Measurements from ENCODE around the gene ASS1.
"Not testable (repeated sequence)": the region's sequence is repeated elsewhere in the genome, so short reads cannot be mapped to it uniquely, and the experiment has no call there.

The ASS1 gene

GRCh38 chr9:130432362-130432761, 12.4 kb upstream of the ASS1 start:
- no peak for DNase-seq (ENCODE audit: insufficient read length, low spot score)
- TF ChIP-seq POU2F2 (IDR thresholded peaks at IDR 0.05; ENCODE audit: low read depth, low read length) (no peak), PAX5 (IDR thresholded peaks at IDR 0.05; ENCODE audit: insufficient read depth, low read length, severe bottlenecking) (no peak), SPI1 (IDR thresholded peaks at IDR 0.05; ENCODE audit: low read depth, low read length) (no peak), TAF1 (IDR thresholded peaks at IDR 0.05; ENCODE audit: low read depth, low read length) (no peak), POLR2AphosphoS5 (IDR thresholded peaks at IDR 0.05; ENCODE audit: low read depth, low read length) (no peak)
- no peak for FAIRE-seq

- TF ChIP-seq POLR2AphosphoS5 (IDR thresholded peaks at IDR 0.05; ENCODE audit: low read depth, low read length) (no peak), POU2F2 (IDR thresholded peaks at IDR 0.05; ENCODE audit: low read depth, low read length) (no peak), SPI1 (IDR thresholded peaks at IDR 0.05; ENCODE audit: low read depth, low read length) (no peak), POLR2A (IDR thresholded peaks at IDR 0.05; ENCODE audit: low read depth, low read length) (no peak), PAX5 (IDR thresholded peaks at IDR 0.05; ENCODE audit: insufficient read depth, low read length, severe bottlenecking) (no peak), TAF1 (IDR thresholded peaks at IDR 0.05; ENCODE audit: low read depth, low read length) (no peak)
- no peak for FAIRE-seq
- DNase-seq (ENCODE audit: insufficient read length, low spot score) = no peak
These were observed 12.0 kb upstream of the ASS1 start for GRCh38 chr9:130432796-130433167.

- TF ChIP-seq POLR2AphosphoS5 (IDR thresholded peaks at IDR 0.05; ENCODE audit: low read depth, low read length) (no peak), POU2F2 (IDR thresholded peaks at IDR 0.05; ENCODE audit: low read depth, low read length) (no peak), TAF1 (IDR thresholded peaks at IDR 0.05; ENCODE audit: low read depth, low read length) (no peak), PAX5 (IDR thresholded peaks at IDR 0.05; ENCODE audit: insufficient read depth, low read length, severe bottlenecking) (no peak), SPI1 (IDR thresholded peaks at IDR 0.05; ENCODE audit: low read depth, low read length) (no peak), POLR2A (IDR thresholded peaks at IDR 0.05; ENCODE audit: low read depth, low read length) (no peak)
- FAIRE-seq (no peak), DNase-seq (ENCODE audit: insufficient read length, low spot score) (peak; percentile 71)
These were observed 11.4 kb upstream of the ASS1 start for GRCh38 chr9:130433168-130433946.

- TF ChIP-seq POU2F2 (IDR thresholded peaks at IDR 0.05; ENCODE audit: low read depth, low read length) = no peak
- TF ChIP-seq TAF1 (IDR thresholded peaks at IDR 0.05; ENCODE audit: low read depth, low read length) = no peak
- no peak for TF ChIP-seq POLR2A (IDR thresholded peaks at IDR 0.05; ENCODE audit: low read depth, low read length)
- no peak for TF ChIP-seq POLR2AphosphoS5 (IDR thresholded peaks at IDR 0.05; ENCODE audit: low read depth, low read length)
- no peak for TF ChIP-seq PAX5 (IDR thresholded peaks at IDR 0.05; ENCODE audit: insufficient read depth, low read length, severe bottlenecking)
- no peak for TF ChIP-seq SPI1 (IDR thresholded peaks at IDR 0.05; ENCODE audit: low read depth, low read length)
- FAIRE-seq = no peak
- no peak for DNase-seq (ENCODE audit: insufficient read length, low spot score)
These were observed 10.9 kb upstream of the ASS1 start for GRCh38 chr9:130433947-130434262.

- DNase-seq (ENCODE audit: insufficient read length, low spot score); FAIRE-seq: not testable (repeated sequence)
These were observed 10.1 kb upstream of the ASS1 start for GRCh38 chr9:130434656-130435055.

GRCh38 chr9:130437011-130437789, 7.6 kb upstream of the ASS1 start:
- FAIRE-seq (no peak), DNase-seq (ENCODE audit: insufficient read length, low spot score) (no peak)
- TF ChIP-seq POLR2A (IDR thresholded peaks at IDR 0.05; ENCODE audit: low read depth, low read length) = no peak
- TF ChIP-seq POLR2AphosphoS5 (IDR thresholded peaks at IDR 0.05; ENCODE audit: low read depth, low read length) = no peak
- no peak for TF ChIP-seq PAX5 (IDR thresholded peaks at IDR 0.05; ENCODE audit: insufficient read depth, low read length, severe bottlenecking)
- no peak for TF ChIP-seq POU2F2 (IDR thresholded peaks at IDR 0.05; ENCODE audit: low read depth, low read length)
- no peak for TF ChIP-seq TAF1 (IDR thresholded peaks at IDR 0.05; ENCODE audit: low read depth, low read length)
- no peak for TF ChIP-seq SPI1 (IDR thresholded peaks at IDR 0.05; ENCODE audit: low read depth, low read length)

- DNase-seq (ENCODE audit: insufficient read length, low spot score) = no peak
- FAIRE-seq = no peak
- TF ChIP-seq POLR2AphosphoS5 (IDR thresholded peaks at IDR 0.05; ENCODE audit: low read depth, low read length) = no peak
These were observed 6.3 kb upstream of the ASS1 start for GRCh38 chr9:130438382-130438981.

GRCh38 chr9:130441031-130441430, 3.7 kb upstream of the ASS1 start:
- FAIRE-seq = no peak
- no peak for TF ChIP-seq POLR2A (IDR thresholded peaks at IDR 0.05; ENCODE audit: low read depth, low read length)
- no peak for DNase-seq (ENCODE audit: insufficient read length, low spot score)

GRCh38 chr9:130442746-130443455, 1.9 kb upstream of the ASS1 start:
- FAIRE-seq = no peak
- DNase-seq (ENCODE audit: insufficient read length, low spot score) = no peak
- TF ChIP-seq TAF1 (IDR thresholded peaks at IDR 0.05; ENCODE audit: low read depth, low read length) (no peak), PAX5 (IDR thresholded peaks at IDR 0.05; ENCODE audit: insufficient read depth, low read length, severe bottlenecking) (no peak), POLR2AphosphoS5 (IDR thresholded peaks at IDR 0.05; ENCODE audit: low read depth, low read length) (no peak), POLR2A (IDR thresholded peaks at IDR 0.05; ENCODE audit: low read depth, low read length) (no peak), POU2F2 (IDR thresholded peaks at IDR 0.05; ENCODE audit: low read depth, low read length) (no peak), SPI1 (IDR thresholded peaks at IDR 0.05; ENCODE audit: low read depth, low read length) (no peak)

GRCh38 chr9:130443456-130443801, 1.3 kb upstream of the ASS1 start:
- DNase-seq (ENCODE audit: insufficient read length, low spot score) (no peak), FAIRE-seq (no peak)
- TF ChIP-seq POLR2AphosphoS5 (IDR thresholded peaks at IDR 0.05; ENCODE audit: low read depth, low read length) (no peak), PAX5 (IDR thresholded peaks at IDR 0.05; ENCODE audit: insufficient read depth, low read length, severe bottlenecking) (no peak), POLR2A (IDR thresholded peaks at IDR 0.05; ENCODE audit: low read depth, low read length) (no peak), POU2F2 (IDR thresholded peaks at IDR 0.05; ENCODE audit: low read depth, low read length) (no peak), SPI1 (IDR thresholded peaks at IDR 0.05; ENCODE audit: low read depth, low read length) (no peak), TAF1 (IDR thresholded peaks at IDR 0.05; ENCODE audit: low read depth, low read length) (no peak)
